ENCODE results near the gene CDH23. TPM values are rescaled to one million over a fixed set of nuclear protein-coding genes. Genes with fewer than 3 reads are reported as not detected.

The CDH23 gene
- total and polyA plus RNA-seq, 2 of the 8 experiments (the other 6 are each of a cell fraction or from before 2014, with no cell fraction given): 1.9 to 4.9 TPM

GRCh38 chr10:71511206-71511605 lies 114.5 kb downstream of the CDH23 start (continued):
- TF ChIP-seq RNF2 (IDR thresholded peaks at IDR 0.05; ENCODE audit: borderline replicate concordance, low read depth, low read length, missing control alignments, poor library complexity, severe bottlenecking) (no peak), CHD7 (IDR thresholded peaks at IDR 0.05; ENCODE audit: insufficient replicate concordance, low read length) (no peak), HDAC6 (IDR thresholded peaks at IDR 0.05; ENCODE audit: low read depth, low read length) (no peak)
